Peyer's patch (tissue), 4 donors: ENCODE measurements around the gene MRPL51.

ENCODE experiments used
- POLR2A ChIP-seq, 2 donors: fragments of 450-650 bp; IDR thresholded peaks; one replicate each; pipeline ENCODE4 v1.5.1; 2017; ENCODE audit warnings: antibody characterized with exemption in 2 of 2, mild to moderate bottlenecking in 2 of 2, moderate library complexity in 2 of 2
- TF ChIP-seq, protein P1 (sequence below), 6 experiments: fragments of 450-650 bp in 4 of 6; fragments of 200-600 bp in 2 of 6; sonication (generic) in 1 of 6; IDR thresholded peaks; one replicate each; pipeline ENCODE4 v1.5.1; 2017 to 2019; ENCODE audit warnings: antibody characterized with exemption in 6 of 6, mild to moderate bottlenecking in 3 of 6, moderate library complexity in 1 of 6

DNA sequence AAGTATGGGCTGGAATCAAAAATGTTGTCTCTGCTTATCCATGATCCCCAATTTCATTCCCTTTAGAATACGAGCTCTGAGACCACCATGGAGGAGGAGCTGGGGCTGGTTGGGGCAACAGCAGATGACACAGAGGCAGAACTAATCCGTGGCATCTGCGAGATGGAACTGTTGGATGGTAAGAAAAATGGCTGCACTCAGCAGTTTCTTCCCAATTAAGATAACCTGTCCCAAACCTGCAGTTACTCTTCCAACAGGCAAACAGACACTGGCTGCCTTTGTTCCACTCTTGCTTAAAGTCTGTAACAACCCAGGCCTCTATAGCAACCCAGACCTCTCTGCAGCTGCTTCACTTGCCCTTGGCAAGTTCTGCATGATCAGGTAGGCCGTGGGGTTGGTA, 34.6 kb upstream of the MRPL51 start:
- TF ChIP-seq, protein P1, sequence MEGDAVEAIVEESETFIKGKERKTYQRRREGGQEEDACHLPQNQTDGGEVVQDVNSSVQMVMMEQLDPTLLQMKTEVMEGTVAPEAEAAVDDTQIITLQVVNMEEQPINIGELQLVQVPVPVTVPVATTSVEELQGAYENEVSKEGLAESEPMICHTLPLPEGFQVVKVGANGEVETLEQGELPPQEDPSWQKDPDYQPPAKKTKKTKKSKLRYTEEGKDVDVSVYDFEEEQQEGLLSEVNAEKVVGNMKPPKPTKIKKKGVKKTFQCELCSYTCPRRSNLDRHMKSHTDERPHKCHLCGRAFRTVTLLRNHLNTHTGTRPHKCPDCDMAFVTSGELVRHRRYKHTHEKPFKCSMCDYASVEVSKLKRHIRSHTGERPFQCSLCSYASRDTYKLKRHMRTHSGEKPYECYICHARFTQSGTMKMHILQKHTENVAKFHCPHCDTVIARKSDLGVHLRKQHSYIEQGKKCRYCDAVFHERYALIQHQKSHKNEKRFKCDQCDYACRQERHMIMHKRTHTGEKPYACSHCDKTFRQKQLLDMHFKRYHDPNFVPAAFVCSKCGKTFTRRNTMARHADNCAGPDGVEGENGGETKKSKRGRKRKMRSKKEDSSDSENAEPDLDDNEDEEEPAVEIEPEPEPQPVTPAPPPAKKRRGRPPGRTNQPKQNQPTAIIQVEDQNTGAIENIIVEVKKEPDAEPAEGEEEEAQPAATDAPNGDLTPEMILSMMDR (IDR thresholded peaks at IDR 0.05) = no peak
- no peak for TF ChIP-seq POLR2A (IDR thresholded peaks at IDR 0.05)
